Stomach (tissue), 9 donors: ENCODE results near the gene PTCHD1. TPM values are rescaled to one million over a fixed set of nuclear protein-coding genes. Genes with fewer than 3 reads are reported as not detected.

ENCODE experiments used
- DNase-seq, 2 donors: peaks; one replicate each; pipeline versions ENCODE4 v3.0.0 to v3.0.0-alpha.2; 2013 to 2019
- H3K27ac ChIP-seq, 5 donors: fragments of 200-600 bp in 4 of 5; sonication (generic) in 4 of 5; one replicate each; pipeline ENCODE4 v1.5.1; 2013 to 2019; ENCODE audit warnings: mild to moderate bottlenecking in 1 of 5, moderate library complexity in 1 of 5
- H3K27me3 ChIP-seq, 3 donors: fragments of 200-600 bp; sonication (generic); one replicate each; pipeline ENCODE4 v1.5.1; 2017 to 2019; ENCODE audit warnings: mixed run types in 1 of 3
- H3K36me3 ChIP-seq, 4 donors: fragments of 200-600 bp; sonication (generic); 1 replicate in 3 of 4; 2 replicates in 1 of 4; pipeline ENCODE4 v1.5.1; 2016 to 2019
- H3K4me1 ChIP-seq, 4 donors: fragments of 200-600 bp; sonication (generic); one replicate each; pipeline ENCODE4 v1.5.1; 2016 to 2019
- H3K4me3 ChIP-seq, 4 donors: fragments of 200-600 bp; sonication (generic) in 3 of 4; one replicate each; pipeline ENCODE4 v1.5.1; 2016 to 2019; ENCODE audit warnings: mild to moderate bottlenecking in 1 of 4
- H3K9me3 ChIP-seq, 4 donors: fragments of 200-600 bp; sonication (generic); one replicate each; pipeline ENCODE4 v1.5.1; 2016 to 2019
- CTCF ChIP-seq, 7 experiments: fragments of 450-650 bp in 4 of 7; fragments of 200-600 bp in 3 of 7; sonication (generic) in 3 of 7; IDR thresholded peaks; one replicate each; pipeline ENCODE4 v1.5.1; 2016 to 2019; ENCODE audit warnings: antibody characterized with exemption in 7 of 7, control low read depth in 2 of 7, mild to moderate bottlenecking in 1 of 7
- EP300 ChIP-seq: sonication (generic); formaldehyde crosslinking; IDR thresholded peaks from one replicate; pipeline ENCODE4 v1.6.1; 2017; ENCODE audit warnings: antibody characterized with exemption
- POLR2A ChIP-seq, 4 donors: fragments of 450-650 bp; IDR thresholded peaks; one replicate each; pipeline ENCODE4 v1.6.1; 2016; ENCODE audit warnings: antibody characterized with exemption in 4 of 4, control low read depth in 2 of 4, mild to moderate bottlenecking in 1 of 4, moderate library complexity in 1 of 4
- POLR2AphosphoS5 ChIP-seq, 3 donors: sonication (generic); formaldehyde crosslinking; IDR thresholded peaks; one replicate each; pipeline ENCODE4 v1.6.1; 2016; ENCODE audit warnings: antibody characterized with exemption in 3 of 3
- WGBS, 5 donors: extraction: QIAGEN DNeasy Blood & Tissue Kit in 3 of 5; methylation state at CpG; one replicate each; pipeline versions ENCODE4 v1.1.5 to v1.1.7; 2013 to 2018; 5-methylcytosine and 5-hydroxymethylcytosine counted together
- intact Hi-C: fragments of 100-400 bp; cut with DNase I; formaldehyde crosslinking; loops from one replicate; pipeline ENCODE4 v1.15.1; 2023; ENCODE audit warnings: low total_unique reads
- polyA plus RNA-seq, 3 donors: library from polyadenylated mRNA; stranded (reverse); fragments of 200-250 nt; gene quantifications; one replicate each; pipeline ENCODE4 v1.2.3, GENCODE V29; 2013
- total RNA-seq, 5 donors: library from RNA; depleted of rRNA; stranded (reverse); fragments of >200 nt; gene quantifications; one replicate each; pipeline versions ENCODE4 v1.1.0 to v1.2.3, GENCODE V29; 2014 to 2016
- donor health status: healthy with polysubstance abuse.
- donor health status: Bipolar disorder and iron deficiency.
- donor health status: healthy.

Gene PTCHD1
- total and polyA plus RNA-seq, 8 donors: 0.15 to 6.2 (median 1.7) TPM; not detected in 1

DNA sequence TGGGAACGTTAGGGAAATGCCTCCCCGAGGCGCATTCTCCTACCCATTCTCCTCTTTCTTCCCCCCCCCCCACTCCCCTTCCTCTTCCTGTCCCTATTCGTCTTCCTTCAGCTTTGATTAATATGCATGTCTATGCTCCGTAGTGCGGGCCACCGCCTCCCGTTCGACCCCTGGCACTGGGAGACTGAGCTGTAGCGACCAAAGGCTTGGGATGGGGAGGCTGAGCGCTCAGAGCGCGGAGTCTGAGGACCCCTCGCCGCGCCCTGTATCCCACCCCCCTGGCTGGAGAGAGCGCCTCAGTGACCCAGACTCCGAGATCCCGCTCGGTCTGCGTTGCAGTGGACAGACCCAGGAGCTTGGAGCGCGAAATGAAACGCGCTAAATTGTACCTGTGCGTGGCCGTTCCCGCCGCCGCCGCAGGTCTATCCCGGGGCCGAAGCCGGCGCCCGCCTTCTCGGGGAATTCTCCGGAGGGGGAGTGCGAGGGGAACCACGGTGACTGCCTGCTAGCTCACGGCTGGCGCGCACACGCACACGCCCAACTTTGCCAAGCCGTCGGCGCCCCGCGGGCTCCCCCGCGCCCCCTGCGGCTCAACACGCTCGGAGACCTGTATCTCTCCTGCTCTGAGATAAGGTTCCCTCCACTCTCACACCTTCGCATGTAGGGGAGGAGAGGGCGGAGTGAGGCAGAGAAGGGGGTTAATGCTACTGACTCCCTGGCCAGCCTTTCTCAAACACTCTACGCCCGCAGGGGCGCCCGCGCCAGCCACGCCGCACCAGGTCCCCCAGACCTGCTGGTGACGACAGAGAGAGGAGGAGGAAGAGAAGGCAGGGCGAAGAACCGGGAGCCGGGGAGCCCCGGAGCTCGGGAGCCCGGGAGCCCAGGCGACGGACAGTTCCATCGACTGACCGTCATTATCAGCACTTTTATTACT lies 1.5 kb upstream of the PTCHD1 start:
- peak overlapping the region in 2 of 5 donors; percentile 70 to 75 for H3K27ac ChIP-seq

GRCh38 chrX:23333842-23334520 lies 668 bp upstream of the PTCHD1 start:
- Histone ChIP-seq H3K9me3 (no peaks in the 10 kb centered on the region), H3K27me3 (peaks cover 8 to 55% (median 48%) of the 10 kb centered on the region in 3 donors), H3K27ac (peak overlapping the region in 2 of 5 donors; percentile 70 to 75), H3K4me1 (peaks cover 0 to 32% (median 30%) of the 10 kb centered on the region in 4 donors), H3K36me3 (no peaks in the 10 kb centered on the region), H3K4me3 (peak overlapping the region; percentile 41 to 54 (median 46))
- DNase-seq: peak in 1 of 2 donors; percentile 67
- intact Hi-C loops: no loop called here
- TF ChIP-seq POLR2AphosphoS5 (IDR thresholded peaks at IDR 0.05) (no peak), POLR2A (IDR thresholded peaks at IDR 0.05) (no peak), CTCF (IDR thresholded peaks at IDR 0.05) (no peak), EP300 (no peak)
- 0 to 36% (median 6%) methylated on average over 24 to 47 of the region's 54 CpGs for WGBS, 5 donors

More for the DNA sequence above, 1.5 kb upstream of the PTCHD1 start:
- peak overlapping the region; percentile 41 to 54 (median 46) for H3K4me3 ChIP-seq
- H3K27me3 ChIP-seq: peaks cover 8 to 55% (median 45%) of the 10 kb centered on the region in 3 donors
- H3K9me3 ChIP-seq: no peaks in the 10 kb centered on the region
- peak in 1 of 2 donors; percentile 40 for DNase-seq
- H3K4me1 ChIP-seq: peaks cover 0 to 32% (median 30%) of the 10 kb centered on the region in 4 donors
- intact Hi-C loops: no loop called here
- 1 to 38% (median 5%) methylated on average over 29 to 75 of the region's 75 CpGs for WGBS, 5 donors
- TF ChIP-seq POLR2A (IDR thresholded peaks at IDR 0.05) (no peak), CTCF (IDR thresholded peaks at IDR 0.05) (no peak), POLR2AphosphoS5 (IDR thresholded peaks at IDR 0.05) (no peak), EP300 (no peak)
- H3K36me3 ChIP-seq: no peaks in the 10 kb centered on the region

DNA sequence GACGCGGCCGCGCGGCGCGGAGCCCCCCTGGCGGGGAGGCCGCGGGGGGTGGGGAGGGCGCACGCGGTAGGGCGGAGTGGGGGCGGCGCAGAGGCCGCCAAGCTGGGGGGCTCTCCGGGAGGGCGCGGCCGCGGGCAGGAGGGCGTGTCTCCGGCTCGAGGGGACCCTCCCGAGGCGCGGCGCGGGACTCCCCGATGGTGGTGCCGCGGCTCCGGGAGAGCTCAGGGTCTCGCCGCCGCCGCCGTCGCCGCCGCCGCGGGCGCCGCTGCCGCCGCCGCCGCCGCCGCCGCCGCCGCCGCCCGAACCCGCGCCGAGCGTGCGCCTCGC lies 165 bp upstream of the PTCHD1 start:
- Histone ChIP-seq H3K9me3 (no peaks in the 10 kb centered on the region), H3K27ac (peak overlapping the region in 2 of 5 donors; percentile 70 to 75), H3K27me3 (peaks cover 8 to 55% (median 50%) of the 10 kb centered on the region in 3 donors), H3K4me1 (peaks cover 0 to 32% (median 30%) of the 10 kb centered on the region in 4 donors), H3K4me3 (peak overlapping the region; percentile 41 to 54 (median 46)), H3K36me3 (no peaks in the 10 kb centered on the region)
- intact Hi-C loops: no loop called here
- DNase-seq: no peak
- TF ChIP-seq EP300 (no peak), CTCF (IDR thresholded peaks at IDR 0.05) (no peak), POLR2AphosphoS5 (IDR thresholded peaks at IDR 0.05) (no peak), POLR2A (IDR thresholded peaks at IDR 0.05) (no peak)
- 1 to 63% (median 33%) methylated on average over 22 to 38 of the region's 63 CpGs; no CpG with 5 or more reads in 2 of the 5 donors for WGBS, 5 donors

DNA sequence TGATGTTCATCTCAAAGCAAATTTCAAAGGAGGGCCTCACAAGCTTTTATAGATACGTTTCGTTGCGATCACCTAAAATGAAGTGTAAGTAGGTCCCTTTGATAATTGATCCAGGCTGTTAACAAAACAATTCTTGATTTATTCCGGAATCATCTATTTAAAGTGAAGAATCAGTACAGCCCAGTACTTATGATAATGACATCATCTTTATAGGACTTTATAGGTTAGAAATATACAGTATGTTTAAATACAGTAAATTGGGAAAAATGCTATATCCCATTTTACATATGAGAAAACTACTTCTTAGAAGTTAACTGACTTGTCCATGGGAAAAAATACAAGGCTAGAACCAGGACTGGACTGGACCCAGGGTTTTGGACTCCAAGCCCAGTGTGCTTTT lies 3.7 kb downstream of the PTCHD1 start:
- intact Hi-C loops: no loop called here
- DNase-seq: no peak
- Histone ChIP-seq H3K9me3 (no peaks in the 10 kb centered on the region), H3K27ac (no peak overlapping the region), H3K4me1 (peaks cover 0 to 16% (median 16%) of the 10 kb centered on the region in 4 donors), H3K36me3 (no peaks in the 10 kb centered on the region), H3K4me3 (no peak overlapping the region), H3K27me3 (peaks cover 0 to 44% (median 32%) of the 10 kb centered on the region in 3 donors)
- TF ChIP-seq POLR2A (IDR thresholded peaks at IDR 0.05) (no peak), EP300 (no peak), POLR2AphosphoS5 (IDR thresholded peaks at IDR 0.05) (no peak), CTCF (IDR thresholded peaks at IDR 0.05) (no peak)
- WGBS, 5 donors: 74 to 96% (median 92%) methylated on average over 4 of the region's 4 CpGs
